ENCODE data around the gene CEACAM21. TPM values are rescaled to one million over a fixed set of nuclear protein-coding genes. Genes with fewer than 3 reads are reported as not detected.

Gene CEACAM21
- total and polyA plus RNA-seq, 2 donors (not counting 1 experiment from before 2014, with no cell fraction given), result not detected

- H2AFZ ChIP-seq (ENCODE audit: low read length), result no peak overlapping the region
- no peaks in the 10 kb centered on the region for H3K9me3 ChIP-seq (ENCODE audit: control insufficient read depth, insufficient read depth, low read depth, low read length)
- no peak overlapping the region for H3K27ac ChIP-seq (ENCODE audit: insufficient read depth, low read length)
- H3K9ac ChIP-seq (ENCODE audit: insufficient read depth, low read length), result no peak overlapping the region
- TF ChIP-seq EZH2 (IDR thresholded peaks at IDR 0.05; ENCODE audit: low read length, missing control alignments) (no peak), CTCF (conservative IDR thresholded peaks at IDR 0.05 in 1 of 2, IDR thresholded peaks at IDR 0.05 in 1 of 2; ENCODE audit: low read depth in 1 of 2, low read length in 2 of 2) (no peak)
- no peaks in the 10 kb centered on the region for H3K79me2 ChIP-seq (ENCODE audit: control insufficient read depth, insufficient read depth, low read length)
- no peaks in the 10 kb centered on the region for H4K20me1 ChIP-seq (ENCODE audit: control insufficient read depth, extremely low read depth, insufficient read depth, low read length)
- H3K4me3 ChIP-seq (replicated peaks in 1 of 4; ENCODE audit: control extremely low read depth in 1 of 4, insufficient read depth in 1 of 4, low read depth in 3 of 4, low read length in 4 of 4), result no peak overlapping the region
- H3K4me1 ChIP-seq (ENCODE audit: control insufficient read depth, extremely low read depth, insufficient read depth, low read length), result no peaks in the 10 kb centered on the region
- no peak overlapping the region for H3K4me2 ChIP-seq (ENCODE audit: extremely low read depth, insufficient read depth, low read length)
- peaks cover 3% of the 10 kb centered on the region for H3K27me3 ChIP-seq (ENCODE audit: control insufficient read depth, insufficient read depth, low read length)
- DNase-seq (ENCODE audit: low read depth in 2 of 2), result no peak
- no peaks in the 10 kb centered on the region for H3K36me3 ChIP-seq (ENCODE audit: control insufficient read depth, insufficient read depth, low read length)
Observed at GRCh38 chr19:41547569-41547968, 28.4 kb upstream of the CEACAM21 start.

GRCh38 chr19:41548047-41548446 lies 27.9 kb upstream of the CEACAM21 start:
- no peaks in the 10 kb centered on the region for H3K79me2 ChIP-seq (ENCODE audit: control insufficient read depth, insufficient read depth, low read length)
- peaks cover 3% of the 10 kb centered on the region for H3K27me3 ChIP-seq (ENCODE audit: control insufficient read depth, insufficient read depth, low read length)
- TF ChIP-seq CTCF (conservative IDR thresholded peaks at IDR 0.05 in 1 of 2, IDR thresholded peaks at IDR 0.05 in 1 of 2; ENCODE audit: low read depth in 1 of 2, low read length in 2 of 2) (no peak), EZH2 (IDR thresholded peaks at IDR 0.05; ENCODE audit: low read length, missing control alignments) (no peak)
- no peak overlapping the region for H3K4me2 ChIP-seq (ENCODE audit: extremely low read depth, insufficient read depth, low read length)
- no peaks in the 10 kb centered on the region for H3K36me3 ChIP-seq (ENCODE audit: control insufficient read depth, insufficient read depth, low read length)
- H3K9me3 ChIP-seq (ENCODE audit: control insufficient read depth, insufficient read depth, low read depth, low read length), result no peaks in the 10 kb centered on the region
- no peaks in the 10 kb centered on the region for H4K20me1 ChIP-seq (ENCODE audit: control insufficient read depth, extremely low read depth, insufficient read depth, low read length)
- no peak overlapping the region for H2AFZ ChIP-seq (ENCODE audit: low read length)
- no peak for DNase-seq (ENCODE audit: low read depth in 2 of 2)
- H3K9ac ChIP-seq (ENCODE audit: insufficient read depth, low read length), result no peak overlapping the region
- H3K4me3 ChIP-seq (replicated peaks in 1 of 4; ENCODE audit: control extremely low read depth in 1 of 4, insufficient read depth in 1 of 4, low read depth in 3 of 4, low read length in 4 of 4), result no peak overlapping the region
- no peaks in the 10 kb centered on the region for H3K4me1 ChIP-seq (ENCODE audit: control insufficient read depth, extremely low read depth, insufficient read depth, low read length)
- H3K27ac ChIP-seq (ENCODE audit: insufficient read depth, low read length), result no peak overlapping the region

DNA sequence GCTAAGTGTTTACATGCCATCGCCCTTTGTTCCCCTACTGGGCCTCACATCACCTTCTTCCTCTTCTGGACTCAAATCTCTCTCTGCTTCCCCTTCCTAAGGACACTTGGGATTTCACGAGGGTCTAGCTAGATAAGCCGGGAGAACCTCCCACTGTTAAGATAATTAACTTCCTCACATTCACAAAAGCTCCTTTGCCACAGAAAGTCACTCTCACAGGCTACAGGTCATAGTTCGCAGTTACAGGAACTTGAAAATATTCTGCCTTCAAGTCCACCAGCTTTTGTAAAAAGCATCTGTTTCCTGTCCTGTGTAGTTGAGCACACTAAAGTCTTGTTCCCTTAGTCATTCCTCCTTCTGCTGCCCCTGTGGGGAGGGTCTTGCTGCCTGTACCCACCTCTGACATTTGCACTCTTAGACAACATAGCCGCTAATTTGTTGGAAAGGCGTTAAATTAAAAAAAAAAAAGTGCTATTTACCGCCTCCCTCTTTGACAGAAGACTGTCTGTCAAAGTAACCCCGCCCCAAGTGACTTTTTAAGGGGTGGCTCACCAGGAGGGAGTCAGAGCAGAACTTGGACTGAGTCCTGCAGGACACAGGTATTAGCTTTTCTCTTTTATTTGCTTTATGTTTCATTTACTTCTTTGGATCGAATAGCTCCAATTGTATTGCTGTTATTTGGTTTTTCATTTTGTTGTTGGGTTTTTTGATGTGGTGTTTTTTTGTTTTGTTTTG lies 26.8 kb upstream of the CEACAM21 start:
- Histone ChIP-seq H2AFZ (ENCODE audit: low read length) (no peak overlapping the region), H3K4me3 (replicated peaks in 1 of 4; ENCODE audit: control extremely low read depth in 1 of 4, insufficient read depth in 1 of 4, low read depth in 3 of 4, low read length in 4 of 4) (no peak overlapping the region), H3K9me3 (ENCODE audit: control insufficient read depth, insufficient read depth, low read depth, low read length) (no peaks in the 10 kb centered on the region), H3K79me2 (ENCODE audit: control insufficient read depth, insufficient read depth, low read length) (no peaks in the 10 kb centered on the region), H3K4me2 (ENCODE audit: extremely low read depth, insufficient read depth, low read length) (no peak overlapping the region), H3K27ac (ENCODE audit: insufficient read depth, low read length) (no peak overlapping the region), H3K4me1 (ENCODE audit: control insufficient read depth, extremely low read depth, insufficient read depth, low read length) (no peaks in the 10 kb centered on the region), H4K20me1 (ENCODE audit: control insufficient read depth, extremely low read depth, insufficient read depth, low read length) (no peaks in the 10 kb centered on the region), H3K27me3 (ENCODE audit: control insufficient read depth, insufficient read depth, low read length) (peaks cover 3% of the 10 kb centered on the region), H3K36me3 (ENCODE audit: control insufficient read depth, insufficient read depth, low read length) (no peaks in the 10 kb centered on the region), H3K9ac (ENCODE audit: insufficient read depth, low read length) (no peak overlapping the region)
- TF ChIP-seq CTCF (conservative IDR thresholded peaks at IDR 0.05 in 1 of 2, IDR thresholded peaks at IDR 0.05 in 1 of 2; ENCODE audit: low read depth in 1 of 2, low read length in 2 of 2) (no peak), EZH2 (IDR thresholded peaks at IDR 0.05; ENCODE audit: low read length, missing control alignments) (no peak)
- DNase-seq (ENCODE audit: low read depth in 2 of 2), result no peak
